ENCODE results near the gene RTTN.

DNA sequence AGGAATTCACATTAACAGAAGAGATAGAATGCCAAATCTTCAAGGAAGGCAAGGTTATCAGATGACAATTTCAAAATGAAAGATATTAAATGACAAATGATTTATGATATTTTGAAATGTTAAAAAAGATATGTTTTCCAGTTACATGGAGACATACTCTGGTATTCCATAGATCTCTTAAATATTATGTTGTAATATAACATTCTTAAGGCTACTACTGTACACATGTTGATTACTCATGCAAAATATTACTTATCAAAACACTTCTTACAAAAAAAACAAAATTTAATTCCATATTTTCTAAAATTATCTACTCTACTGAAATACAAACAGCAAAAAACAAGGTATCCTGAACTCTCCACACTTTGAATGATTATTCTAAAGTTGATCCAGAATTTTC, 22.9 kb downstream of the RTTN start:
- TF ChIP-seq, protein P1, sequence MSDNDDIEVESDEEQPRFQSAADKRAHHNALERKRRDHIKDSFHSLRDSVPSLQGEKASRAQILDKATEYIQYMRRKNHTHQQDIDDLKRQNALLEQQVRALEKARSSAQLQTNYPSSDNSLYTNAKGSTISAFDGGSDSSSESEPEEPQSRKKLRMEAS (IDR thresholded peaks at IDR 0.05): no peak
- TF ChIP-seq, protein P2, sequence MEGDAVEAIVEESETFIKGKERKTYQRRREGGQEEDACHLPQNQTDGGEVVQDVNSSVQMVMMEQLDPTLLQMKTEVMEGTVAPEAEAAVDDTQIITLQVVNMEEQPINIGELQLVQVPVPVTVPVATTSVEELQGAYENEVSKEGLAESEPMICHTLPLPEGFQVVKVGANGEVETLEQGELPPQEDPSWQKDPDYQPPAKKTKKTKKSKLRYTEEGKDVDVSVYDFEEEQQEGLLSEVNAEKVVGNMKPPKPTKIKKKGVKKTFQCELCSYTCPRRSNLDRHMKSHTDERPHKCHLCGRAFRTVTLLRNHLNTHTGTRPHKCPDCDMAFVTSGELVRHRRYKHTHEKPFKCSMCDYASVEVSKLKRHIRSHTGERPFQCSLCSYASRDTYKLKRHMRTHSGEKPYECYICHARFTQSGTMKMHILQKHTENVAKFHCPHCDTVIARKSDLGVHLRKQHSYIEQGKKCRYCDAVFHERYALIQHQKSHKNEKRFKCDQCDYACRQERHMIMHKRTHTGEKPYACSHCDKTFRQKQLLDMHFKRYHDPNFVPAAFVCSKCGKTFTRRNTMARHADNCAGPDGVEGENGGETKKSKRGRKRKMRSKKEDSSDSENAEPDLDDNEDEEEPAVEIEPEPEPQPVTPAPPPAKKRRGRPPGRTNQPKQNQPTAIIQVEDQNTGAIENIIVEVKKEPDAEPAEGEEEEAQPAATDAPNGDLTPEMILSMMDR (IDR thresholded peaks at IDR 0.05): no peak
- TF ChIP-seq BHLHE40 (IDR thresholded peaks at IDR 0.05; ENCODE audit: low read depth, low read length) (no peak), POLR2A (IDR thresholded peaks at IDR 0.05; ENCODE audit: low read length) (no peak), MAFK (IDR thresholded peaks at IDR 0.05; ENCODE audit: partially characterized antibody) (no peak), SREBF2 (IDR thresholded peaks at IDR 0.05) (no peak), NFE2L2 (conservative IDR thresholded peaks at IDR 0.05; ENCODE audit: low read length) (no peak), FOSB (CRISPR knock-in tag; IDR thresholded peaks at IDR 0.05) (no peak), KDM1A (IDR thresholded peaks at IDR 0.05; ENCODE audit: low read depth) (no peak), RCOR1 (IDR thresholded peaks at IDR 0.05; ENCODE audit: low read depth, low read length) (no peak), CHD2 (IDR thresholded peaks at IDR 0.05; ENCODE audit: low read length, partially characterized antibody) (no peak)
- TF ChIP-seq, protein P3, sequence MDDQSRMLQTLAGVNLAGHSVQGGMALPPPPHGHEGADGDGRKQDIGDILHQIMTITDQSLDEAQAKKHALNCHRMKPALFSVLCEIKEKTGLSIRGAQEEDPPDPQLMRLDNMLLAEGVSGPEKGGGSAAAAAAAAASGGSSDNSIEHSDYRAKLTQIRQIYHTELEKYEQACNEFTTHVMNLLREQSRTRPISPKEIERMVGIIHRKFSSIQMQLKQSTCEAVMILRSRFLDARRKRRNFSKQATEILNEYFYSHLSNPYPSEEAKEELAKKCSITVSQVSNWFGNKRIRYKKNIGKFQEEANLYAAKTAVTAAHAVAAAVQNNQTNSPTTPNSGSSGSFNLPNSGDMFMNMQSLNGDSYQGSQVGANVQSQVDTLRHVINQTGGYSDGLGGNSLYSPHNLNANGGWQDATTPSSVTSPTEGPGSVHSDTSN (IDR thresholded peaks at IDR 0.05): no peak
- TF ChIP-seq, protein P4, sequence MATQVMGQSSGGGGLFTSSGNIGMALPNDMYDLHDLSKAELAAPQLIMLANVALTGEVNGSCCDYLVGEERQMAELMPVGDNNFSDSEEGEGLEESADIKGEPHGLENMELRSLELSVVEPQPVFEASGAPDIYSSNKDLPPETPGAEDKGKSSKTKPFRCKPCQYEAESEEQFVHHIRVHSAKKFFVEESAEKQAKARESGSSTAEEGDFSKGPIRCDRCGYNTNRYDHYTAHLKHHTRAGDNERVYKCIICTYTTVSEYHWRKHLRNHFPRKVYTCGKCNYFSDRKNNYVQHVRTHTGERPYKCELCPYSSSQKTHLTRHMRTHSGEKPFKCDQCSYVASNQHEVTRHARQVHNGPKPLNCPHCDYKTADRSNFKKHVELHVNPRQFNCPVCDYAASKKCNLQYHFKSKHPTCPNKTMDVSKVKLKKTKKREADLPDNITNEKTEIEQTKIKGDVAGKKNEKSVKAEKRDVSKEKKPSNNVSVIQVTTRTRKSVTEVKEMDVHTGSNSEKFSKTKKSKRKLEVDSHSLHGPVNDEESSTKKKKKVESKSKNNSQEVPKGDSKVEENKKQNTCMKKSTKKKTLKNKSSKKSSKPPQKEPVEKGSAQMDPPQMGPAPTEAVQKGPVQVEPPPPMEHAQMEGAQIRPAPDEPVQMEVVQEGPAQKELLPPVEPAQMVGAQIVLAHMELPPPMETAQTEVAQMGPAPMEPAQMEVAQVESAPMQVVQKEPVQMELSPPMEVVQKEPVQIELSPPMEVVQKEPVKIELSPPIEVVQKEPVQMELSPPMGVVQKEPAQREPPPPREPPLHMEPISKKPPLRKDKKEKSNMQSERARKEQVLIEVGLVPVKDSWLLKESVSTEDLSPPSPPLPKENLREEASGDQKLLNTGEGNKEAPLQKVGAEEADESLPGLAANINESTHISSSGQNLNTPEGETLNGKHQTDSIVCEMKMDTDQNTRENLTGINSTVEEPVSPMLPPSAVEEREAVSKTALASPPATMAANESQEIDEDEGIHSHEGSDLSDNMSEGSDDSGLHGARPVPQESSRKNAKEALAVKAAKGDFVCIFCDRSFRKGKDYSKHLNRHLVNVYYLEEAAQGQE (IDR thresholded peaks at IDR 0.05): no peak
- TF ChIP-seq, protein P5, sequence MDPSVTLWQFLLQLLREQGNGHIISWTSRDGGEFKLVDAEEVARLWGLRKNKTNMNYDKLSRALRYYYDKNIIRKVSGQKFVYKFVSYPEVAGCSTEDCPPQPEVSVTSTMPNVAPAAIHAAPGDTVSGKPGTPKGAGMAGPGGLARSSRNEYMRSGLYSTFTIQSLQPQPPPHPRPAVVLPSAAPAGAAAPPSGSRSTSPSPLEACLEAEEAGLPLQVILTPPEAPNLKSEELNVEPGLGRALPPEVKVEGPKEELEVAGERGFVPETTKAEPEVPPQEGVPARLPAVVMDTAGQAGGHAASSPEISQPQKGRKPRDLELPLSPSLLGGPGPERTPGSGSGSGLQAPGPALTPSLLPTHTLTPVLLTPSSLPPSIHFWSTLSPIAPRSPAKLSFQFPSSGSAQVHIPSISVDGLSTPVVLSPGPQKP (IDR thresholded peaks at IDR 0.05; ENCODE audit: low read depth, low read length): no peak

Data from A549 (cell line).